ENCODE data around the gene ZNF512.
"Not testable (repeated sequence)": the region's sequence is repeated elsewhere in the genome, so short reads cannot be mapped to it uniquely, and the experiment has no call there.

ZNF512 gene

GRCh38 chr2:27583390-27583915 lies 611 bp downstream of the ZNF512 start:
- FAIRE-seq = no peak

- no peak for FAIRE-seq
Measured at GRCh38 chr2:27584597-27584996, 1.8 kb downstream of the ZNF512 start.

DNA sequence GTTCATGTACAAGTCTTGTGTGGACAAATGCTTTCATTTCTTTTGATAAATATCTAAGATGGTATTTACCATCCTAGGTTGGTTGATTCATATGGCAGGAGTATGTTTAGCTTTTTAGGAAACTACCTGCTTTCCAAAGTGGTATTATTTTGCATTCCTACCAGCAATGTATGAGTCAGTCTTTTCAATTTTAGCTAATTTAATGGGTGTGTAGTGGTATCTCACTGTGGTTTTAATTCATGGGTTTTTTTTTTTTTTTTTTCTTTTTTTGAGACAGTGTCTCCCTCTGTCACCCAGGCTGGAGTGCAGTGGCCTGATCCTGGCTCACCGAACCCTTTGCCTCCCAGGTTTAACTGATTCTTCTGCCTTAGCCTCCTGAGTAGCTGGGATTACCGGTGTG lies 4.2 kb downstream of the ZNF512 start:
- no peak for FAIRE-seq

- no peak for FAIRE-seq
Measured at GRCh38 chr2:27588308-27588707, 5.5 kb downstream of the ZNF512 start.

DNA sequence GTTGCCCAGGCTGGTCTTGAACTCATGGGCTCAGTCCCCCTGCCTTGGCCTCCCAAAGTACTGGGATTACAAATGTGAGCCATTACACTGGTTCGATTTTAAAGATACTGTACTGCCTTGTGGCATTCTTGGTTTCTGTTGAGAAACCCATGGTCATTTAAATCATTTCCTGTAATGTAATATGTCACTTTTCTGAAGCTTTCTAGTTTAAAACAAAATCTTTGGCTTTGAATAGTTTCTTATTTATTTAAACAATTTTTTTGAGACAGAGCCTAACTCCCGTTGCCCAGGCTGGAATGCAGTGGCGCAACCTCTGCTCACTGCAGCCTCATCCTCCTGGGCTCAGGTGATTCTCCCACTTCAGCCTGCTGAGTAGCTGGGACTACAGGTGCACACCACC lies 8.9 kb downstream of the ZNF512 start:
- no peak for FAIRE-seq

- no peak for FAIRE-seq
Measured at GRCh38 chr2:27593240-27593639, 10.4 kb downstream of the ZNF512 start.

GRCh38 chr2:27594020-27594703 lies 11.3 kb downstream of the ZNF512 start:
- not testable (repeated sequence) for FAIRE-seq

DNA sequence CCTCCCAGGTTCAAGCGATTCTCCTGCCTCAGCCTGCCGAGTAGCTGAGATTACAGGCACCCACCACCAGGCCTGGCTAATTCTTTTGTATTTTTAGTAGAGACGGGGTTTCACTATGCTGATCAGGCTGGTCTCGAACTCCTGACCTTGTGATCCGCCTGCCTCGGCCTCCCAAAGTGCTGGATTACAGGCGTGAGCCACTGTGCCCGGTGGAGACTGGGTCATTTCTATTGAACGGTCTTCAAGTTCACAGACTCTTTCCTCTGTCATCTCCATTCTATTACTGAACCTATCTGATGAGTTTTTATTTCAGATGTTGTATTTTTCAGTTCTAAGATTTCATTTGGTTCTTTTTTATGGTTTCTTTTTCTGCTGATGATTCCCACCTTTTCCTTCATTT lies 12.6 kb downstream of the ZNF512 start:
- FAIRE-seq = not testable (repeated sequence)

GRCh38 chr2:27596627-27597026 lies 13.8 kb downstream of the ZNF512 start:
- no peak for FAIRE-seq

- no peak for FAIRE-seq
Measured at GRCh38 chr2:27606611-27607010, 23.8 kb downstream of the ZNF512 start.

DNA sequence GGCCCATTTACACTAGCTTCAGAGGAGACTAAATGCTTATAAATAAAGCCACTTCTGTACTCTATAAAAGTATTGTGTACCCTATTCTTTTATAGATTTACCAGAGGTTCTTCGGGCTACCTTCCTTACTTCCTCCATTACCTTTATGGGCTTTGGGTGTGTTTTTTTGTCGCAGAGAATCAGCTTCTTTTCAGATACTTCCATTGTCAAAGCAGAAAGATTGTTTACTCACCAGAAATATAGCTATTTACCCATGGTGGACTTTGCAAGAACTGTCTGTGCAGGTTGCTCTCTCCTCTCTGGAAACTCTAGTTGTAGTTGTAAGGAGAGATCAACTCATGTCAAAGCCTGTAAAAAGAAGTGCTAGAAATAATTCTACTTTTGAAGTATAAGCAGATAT lies 31.1 kb downstream of the ZNF512 start:
- FAIRE-seq = no peak

GRCh38 chr2:27615316-27615715 lies 32.5 kb downstream of the ZNF512 start:
- no peak for FAIRE-seq

- no peak for FAIRE-seq
Measured at GRCh38 chr2:27621524-27621923, 38.7 kb downstream of the ZNF512 start.

DNA sequence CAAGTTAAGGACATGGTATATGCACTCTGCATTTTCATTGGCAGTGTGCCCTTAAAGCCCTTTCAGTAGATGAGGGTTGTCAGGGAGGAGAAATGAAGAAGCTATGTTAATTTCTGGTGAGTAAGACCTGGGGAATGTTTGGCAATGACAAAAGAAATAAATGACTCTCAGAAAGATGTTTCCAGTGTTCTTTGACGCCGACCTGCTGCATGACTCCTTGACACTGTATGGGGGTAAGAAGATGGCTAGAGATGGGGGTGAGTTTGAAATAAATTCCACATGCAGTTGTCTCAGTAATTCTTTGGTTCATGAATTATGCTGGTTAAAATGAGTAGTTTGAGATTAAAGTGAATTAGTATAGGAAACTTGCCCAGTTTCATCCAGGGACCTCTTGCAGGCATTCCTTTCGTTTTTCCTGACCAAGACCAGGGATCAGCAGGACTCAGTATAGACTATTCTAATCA lies 40.1 kb downstream of the ZNF512 start:
- FAIRE-seq = no peak

GRCh38 chr2:27624943-27625342 lies 42.1 kb downstream of the ZNF512 start:
- no peak for FAIRE-seq

DNA sequence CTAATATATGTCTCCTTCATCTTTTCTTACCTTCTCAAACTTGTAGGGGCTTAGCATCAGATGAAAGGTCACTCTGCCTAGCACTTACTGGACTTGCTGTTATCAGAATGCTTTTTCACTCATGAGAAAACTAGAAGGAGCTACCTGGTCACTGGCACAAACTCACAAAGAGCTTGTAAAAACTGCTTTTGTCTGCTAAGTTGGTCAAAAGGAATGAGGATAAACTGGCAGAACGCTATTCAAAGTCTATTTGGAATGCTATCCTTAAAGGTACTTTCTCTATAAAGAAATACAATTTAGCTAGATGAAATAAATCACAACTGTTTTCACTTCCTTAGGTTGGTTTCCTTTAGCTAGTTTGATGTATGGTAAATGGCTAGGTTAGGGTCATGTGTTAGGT lies 43.5 kb downstream of the ZNF512 start:
- not testable (repeated sequence) for FAIRE-seq

DNA sequence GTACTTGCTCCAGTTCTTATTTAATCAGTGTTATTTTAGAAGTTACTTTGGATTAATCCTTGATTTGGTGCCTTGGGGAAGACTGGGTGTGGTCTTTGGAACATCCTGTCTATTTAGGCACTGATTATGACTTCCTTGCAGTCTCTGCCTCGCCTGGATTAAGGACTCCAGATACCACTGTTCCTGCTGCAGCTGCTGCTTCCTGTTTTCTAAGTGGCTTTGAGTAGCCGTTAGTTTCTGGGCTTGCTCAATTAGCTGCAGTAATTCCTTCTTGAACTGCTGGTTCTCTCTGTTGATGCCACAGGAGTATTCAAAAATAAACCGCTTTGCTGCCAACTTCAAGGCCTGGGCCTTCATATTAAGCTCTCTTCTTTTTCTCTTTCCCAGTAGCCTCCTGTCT lies 44.1 kb downstream of the ZNF512 start:
- not testable (repeated sequence) for FAIRE-seq

DNA sequence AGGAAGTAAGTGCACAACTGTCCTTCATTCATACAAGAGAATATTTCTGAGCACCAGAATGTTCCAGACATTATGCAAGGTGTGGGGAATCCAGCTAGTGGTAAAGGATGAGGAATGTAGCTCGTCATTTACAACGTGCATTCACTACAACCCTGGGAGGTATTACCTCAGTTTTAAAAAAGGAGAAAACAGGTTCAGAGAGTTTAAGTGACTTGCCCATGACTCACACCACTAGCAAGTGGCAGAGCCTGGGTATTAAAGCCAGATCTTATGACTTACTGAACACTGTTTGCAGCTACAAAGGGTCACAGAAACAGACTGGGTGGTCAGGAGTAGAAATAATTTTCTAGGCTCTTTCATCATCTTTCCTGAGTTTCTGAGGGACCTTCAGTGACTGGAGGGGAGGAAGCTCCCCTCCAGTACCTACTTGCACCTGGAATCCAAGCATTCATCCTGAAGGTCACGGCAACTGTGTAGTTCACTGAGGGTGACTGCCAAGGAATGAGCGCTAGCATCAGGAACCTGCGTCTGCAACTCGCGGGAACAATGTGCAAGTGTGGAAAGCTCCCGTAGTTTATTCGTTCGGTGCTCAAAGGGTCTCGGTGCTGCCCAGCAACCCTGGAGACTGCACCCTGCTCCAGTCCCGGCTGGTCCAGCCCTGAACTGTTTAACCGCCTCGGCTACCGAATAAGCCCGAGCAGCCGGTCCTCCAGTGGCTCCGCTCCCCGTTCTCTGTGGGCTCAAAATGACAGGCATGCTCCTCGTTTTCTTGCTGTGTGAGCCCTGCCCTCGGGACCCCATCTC lies 45.3 kb downstream of the ZNF512 start:
- no peak for FAIRE-seq

DNA sequence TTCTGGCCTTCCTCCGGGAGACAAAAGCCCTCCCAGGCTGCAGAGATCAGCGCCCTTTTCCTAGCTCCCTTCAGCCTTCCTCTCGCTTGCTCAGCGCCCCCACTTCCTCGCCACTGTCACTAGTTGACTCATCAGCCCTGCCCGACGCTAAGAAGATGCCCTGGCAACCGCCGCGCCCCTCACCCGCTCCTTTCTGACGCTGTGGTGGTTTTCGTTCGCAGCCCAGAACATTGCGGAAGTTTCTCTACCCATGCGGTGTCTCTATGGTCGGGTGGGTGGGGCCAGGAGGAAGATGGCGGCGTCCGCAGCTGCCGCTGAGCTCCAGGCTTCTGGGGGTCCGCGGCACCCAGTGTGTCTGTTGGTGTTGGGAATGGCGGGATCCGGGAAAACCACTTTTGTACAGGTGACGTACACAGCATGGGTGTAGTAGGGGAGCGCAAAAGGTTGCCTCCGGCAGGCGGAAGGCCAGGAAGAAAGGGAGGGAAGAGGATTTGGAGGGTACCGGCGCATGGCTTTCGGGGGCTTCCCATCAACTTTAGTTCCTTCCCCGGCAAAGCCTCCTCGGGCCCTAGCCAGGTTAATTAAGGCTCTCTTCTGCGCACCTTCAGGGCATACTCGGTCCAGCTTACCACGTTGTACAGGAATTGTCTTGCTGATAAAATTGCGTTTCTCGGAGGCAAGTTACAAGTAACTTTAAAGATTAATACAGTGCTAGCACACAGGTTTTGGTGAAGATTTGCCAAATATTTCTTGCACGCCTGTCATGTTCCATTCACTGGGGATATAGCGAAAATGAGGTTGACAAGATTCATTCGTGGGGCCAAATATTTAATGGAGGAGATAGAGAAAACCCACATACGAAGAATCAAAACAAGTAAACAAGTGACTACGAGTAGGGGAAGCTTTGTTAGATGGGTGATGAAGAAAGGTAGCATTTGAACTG lies 46.2 kb downstream of the ZNF512 start, which contains the start of the genes CCDC121 and GPN1:
TSS of gene CCDC121 (minus strand) at position 246 of the 943 bp plus-strand sequence. CDS start 1,213 bp downstream, outside the sequence.
TSS of gene GPN1 (plus strand) at position 284 of the 943 bp plus-strand sequence. CDS start at position 293, 9 bp downstream.
- FAIRE-seq = no peak

DNA sequence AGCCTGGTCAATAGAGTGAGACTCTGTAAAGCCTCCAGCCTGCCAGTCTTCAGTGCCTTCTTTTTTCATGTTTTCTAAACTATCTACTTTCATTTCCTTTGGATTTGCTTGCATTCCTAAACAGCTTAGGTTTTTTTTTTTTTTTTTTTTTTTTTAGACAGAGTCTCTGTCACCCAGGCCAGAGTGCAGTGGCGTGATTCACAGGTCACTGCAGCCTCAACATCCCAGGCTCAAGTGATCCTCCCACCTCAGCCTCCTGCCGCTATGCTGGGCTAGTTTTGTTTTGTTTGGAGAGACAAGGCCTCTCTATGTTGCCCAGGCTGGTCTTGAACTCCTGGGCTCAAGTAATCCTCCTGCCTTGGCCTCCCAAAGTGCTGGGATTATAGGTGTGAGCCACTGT lies 47.4 kb downstream of the ZNF512 start:
- FAIRE-seq = not testable (repeated sequence)

DNA sequence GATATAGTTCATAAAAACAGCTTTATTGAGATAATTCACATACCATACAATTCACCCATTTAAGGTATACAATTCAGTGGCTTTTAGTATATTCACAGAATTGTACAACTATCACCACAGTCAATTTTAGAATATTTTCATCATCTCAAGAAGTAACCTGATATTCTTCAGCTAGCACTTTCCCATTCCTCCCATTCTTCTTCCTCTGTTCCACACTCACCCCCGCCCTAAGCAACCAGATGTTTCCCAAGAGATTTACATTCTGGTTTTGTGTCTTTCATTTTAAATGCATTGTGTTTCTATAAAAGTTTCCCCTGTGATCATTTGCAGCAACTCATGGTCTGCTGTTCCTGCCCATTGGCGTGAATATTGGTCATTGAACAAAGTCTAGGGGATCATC lies 51.4 kb downstream of the ZNF512 start:
- no peak for FAIRE-seq

DNA sequence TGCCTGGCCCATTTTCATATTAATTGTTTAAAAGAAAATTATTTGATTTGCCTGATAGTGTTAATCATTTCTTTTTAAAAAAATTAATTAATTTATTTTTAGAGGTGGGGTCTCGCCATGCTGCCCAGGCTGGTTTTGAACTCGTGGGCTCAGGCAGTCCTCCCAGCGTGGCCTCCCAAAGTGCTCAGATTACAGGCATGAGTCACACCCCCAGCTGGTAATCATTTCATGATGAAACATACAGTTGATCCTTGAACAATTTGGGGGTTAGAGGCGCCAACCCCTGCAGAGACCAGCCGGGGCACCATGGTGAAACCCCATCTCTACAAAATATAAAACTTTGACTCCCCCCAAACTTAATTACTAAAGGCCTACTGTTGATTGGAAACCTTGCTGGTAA lies 53.9 kb downstream of the ZNF512 start:
- no peak for FAIRE-seq

Data from islet of Langerhans (tissue), 1 donor.